Measurements from ENCODE around the gene MAGOH. TPM values are rescaled to one million over a fixed set of nuclear protein-coding genes. Genes with fewer than 3 reads are reported as not detected.

The MAGOH gene
- total RNA-seq, 4 donors from 2014 or later, result 28.2 to 37.6 (median 32.7) TPM

DNA sequence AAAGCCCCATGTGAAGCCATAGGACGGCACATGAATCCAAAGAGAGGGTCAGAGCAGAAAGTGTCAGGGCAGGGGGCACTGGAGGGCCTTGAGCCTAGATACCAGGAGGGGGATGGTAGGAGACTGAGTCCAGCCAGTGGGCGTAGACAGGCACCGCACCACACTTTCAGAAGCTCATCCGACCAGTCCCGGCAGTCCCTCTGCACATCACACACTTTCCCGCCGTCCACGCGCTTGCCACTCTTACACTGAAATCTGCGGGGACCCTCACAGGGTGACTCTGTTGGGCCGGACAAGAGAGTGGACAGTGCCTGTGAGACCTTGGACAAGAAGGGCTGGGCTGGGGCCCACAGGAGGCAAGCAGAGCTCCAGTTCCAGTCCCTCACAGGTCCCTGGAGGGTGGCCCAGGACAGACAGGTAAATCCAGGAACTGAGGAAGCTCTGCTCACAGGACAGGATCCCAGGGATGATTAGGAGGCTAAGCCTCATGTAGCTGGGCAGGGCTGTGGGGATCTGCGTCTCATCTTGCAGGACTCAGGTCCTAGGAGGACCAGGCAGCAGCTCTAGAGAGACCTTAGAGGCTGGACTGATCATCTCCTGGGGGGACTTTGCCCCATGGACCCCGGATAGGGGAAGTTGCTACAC, 36.3 kb upstream of the MAGOH start:
- no peak for DNase-seq (ENCODE audit: extremely low spot score)
- Histone ChIP-seq H3K27ac (replicated peaks in 1 of 4) (no peak overlapping the region), H3K36me3 (no peaks in the 10 kb centered on the region), H3K4me3 (no peak overlapping the region), H3K27me3 (peaks cover 0 to 9% (median 0%) of the 10 kb centered on the region in 4 donors), H3K9me3 (no peaks in the 10 kb centered on the region), H3K4me1 (no peaks in the 10 kb centered on the region)
- WGBS, result 97% methylated on average over 13 of the region's 13 CpGs
- intact Hi-C loops (cut with DNase I), result no loop called here
- TF ChIP-seq POLR2AphosphoS5 (IDR thresholded peaks at IDR 0.05), result no peak
- no peak for TF ChIP-seq POLR2A (IDR thresholded peaks at IDR 0.05; ENCODE audit: low read depth)
- no peak for TF ChIP-seq EP300 (IDR thresholded peaks at IDR 0.05)
- TF ChIP-seq, protein P1, sequence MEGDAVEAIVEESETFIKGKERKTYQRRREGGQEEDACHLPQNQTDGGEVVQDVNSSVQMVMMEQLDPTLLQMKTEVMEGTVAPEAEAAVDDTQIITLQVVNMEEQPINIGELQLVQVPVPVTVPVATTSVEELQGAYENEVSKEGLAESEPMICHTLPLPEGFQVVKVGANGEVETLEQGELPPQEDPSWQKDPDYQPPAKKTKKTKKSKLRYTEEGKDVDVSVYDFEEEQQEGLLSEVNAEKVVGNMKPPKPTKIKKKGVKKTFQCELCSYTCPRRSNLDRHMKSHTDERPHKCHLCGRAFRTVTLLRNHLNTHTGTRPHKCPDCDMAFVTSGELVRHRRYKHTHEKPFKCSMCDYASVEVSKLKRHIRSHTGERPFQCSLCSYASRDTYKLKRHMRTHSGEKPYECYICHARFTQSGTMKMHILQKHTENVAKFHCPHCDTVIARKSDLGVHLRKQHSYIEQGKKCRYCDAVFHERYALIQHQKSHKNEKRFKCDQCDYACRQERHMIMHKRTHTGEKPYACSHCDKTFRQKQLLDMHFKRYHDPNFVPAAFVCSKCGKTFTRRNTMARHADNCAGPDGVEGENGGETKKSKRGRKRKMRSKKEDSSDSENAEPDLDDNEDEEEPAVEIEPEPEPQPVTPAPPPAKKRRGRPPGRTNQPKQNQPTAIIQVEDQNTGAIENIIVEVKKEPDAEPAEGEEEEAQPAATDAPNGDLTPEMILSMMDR (IDR thresholded peaks at IDR 0.05), result no peak

DNA sequence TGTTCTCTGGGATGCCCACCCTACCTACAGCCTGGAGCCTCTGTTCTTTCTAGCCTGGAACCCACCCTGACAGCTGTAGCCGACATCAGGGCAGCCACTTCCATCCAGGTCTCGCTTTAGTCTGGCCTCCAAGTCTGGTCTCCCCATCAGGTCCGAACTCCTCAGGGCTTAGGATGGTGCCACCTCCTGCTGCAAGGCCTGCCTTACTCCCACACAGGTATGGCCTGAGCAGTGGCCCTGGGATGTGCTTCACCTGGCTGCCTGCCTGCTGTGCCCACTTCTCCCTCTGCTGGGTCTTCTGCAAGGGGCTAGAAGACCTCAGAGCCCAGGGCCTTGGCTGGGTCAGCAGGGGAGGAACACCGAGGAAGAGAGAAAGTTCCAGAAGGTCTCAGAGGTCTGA, 35.7 kb upstream of the MAGOH start:
- Histone ChIP-seq H3K4me3 (no peak overlapping the region), H3K27ac (replicated peaks in 1 of 4) (no peak overlapping the region), H3K27me3 (peaks cover 0 to 9% (median 0%) of the 10 kb centered on the region in 4 donors), H3K9me3 (no peaks in the 10 kb centered on the region), H3K36me3 (no peaks in the 10 kb centered on the region), H3K4me1 (no peaks in the 10 kb centered on the region)
- DNase-seq (ENCODE audit: extremely low spot score), result no peak
- TF ChIP-seq POLR2A (IDR thresholded peaks at IDR 0.05; ENCODE audit: low read depth) (no peak), POLR2AphosphoS5 (IDR thresholded peaks at IDR 0.05) (no peak), EP300 (IDR thresholded peaks at IDR 0.05) (no peak)
- TF ChIP-seq, protein P1 (IDR thresholded peaks at IDR 0.05), result no peak
- 96% methylated on average over 3 of the region's 4 CpGs for WGBS
- intact Hi-C loops (cut with DNase I), result no loop called here

DNA sequence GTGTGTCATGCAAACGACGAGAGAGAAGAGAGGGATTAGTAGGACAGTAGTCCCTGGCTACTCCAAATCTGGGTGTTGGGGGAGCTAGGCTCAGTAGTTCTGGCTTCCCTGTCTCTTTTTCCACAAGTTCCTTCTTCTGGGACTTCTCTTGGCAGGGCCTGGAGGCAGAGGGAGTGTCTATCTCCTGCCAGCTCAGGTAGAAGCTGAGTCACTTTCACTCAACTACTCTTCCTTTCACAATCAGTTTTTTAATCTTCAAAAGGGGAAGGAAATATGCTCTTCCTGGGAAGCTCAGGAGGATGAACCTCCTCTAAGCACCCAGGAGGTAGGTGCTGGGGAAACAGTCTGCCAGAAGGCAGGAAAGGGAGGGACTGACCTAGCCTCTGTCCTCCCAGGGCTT, 35.2 kb upstream of the MAGOH start:
- intact Hi-C loops (cut with DNase I), result no loop called here
- no peak overlapping the region for H3K27ac ChIP-seq (replicated peaks in 1 of 4)
- no peak for DNase-seq (ENCODE audit: extremely low spot score)
- no peaks in the 10 kb centered on the region for H3K4me1 ChIP-seq
- H3K36me3 ChIP-seq, result no peaks in the 10 kb centered on the region
- no peaks in the 10 kb centered on the region for H3K9me3 ChIP-seq
- H3K27me3 ChIP-seq, result peaks cover 0 to 9% (median 0%) of the 10 kb centered on the region in 4 donors
- no peak overlapping the region for H3K4me3 ChIP-seq
- WGBS, result 83% methylated on average over 2 of the region's 2 CpGs
- TF ChIP-seq, protein P1 (IDR thresholded peaks at IDR 0.05), result no peak
- TF ChIP-seq POLR2AphosphoS5 (IDR thresholded peaks at IDR 0.05), result no peak
- no peak for TF ChIP-seq EP300 (IDR thresholded peaks at IDR 0.05)
- no peak for TF ChIP-seq POLR2A (IDR thresholded peaks at IDR 0.05; ENCODE audit: low read depth)

GRCh38 chr1:53272349-53272748, 34.0 kb upstream of the MAGOH start:
- Histone ChIP-seq H3K27me3 (peaks cover 0 to 6% (median 0%) of the 10 kb centered on the region in 4 donors), H3K4me3 (no peak overlapping the region), H3K9me3 (no peaks in the 10 kb centered on the region), H3K4me1 (no peaks in the 10 kb centered on the region), H3K27ac (replicated peaks in 1 of 4) (no peak overlapping the region), H3K36me3 (no peaks in the 10 kb centered on the region)
- intact Hi-C loops (cut with DNase I), result no loop called here
- TF ChIP-seq POLR2AphosphoS5 (IDR thresholded peaks at IDR 0.05) (no peak), EP300 (IDR thresholded peaks at IDR 0.05) (no peak), POLR2A (IDR thresholded peaks at IDR 0.05; ENCODE audit: low read depth) (no peak)
- TF ChIP-seq, protein P1 (IDR thresholded peaks at IDR 0.05), result no peak
- WGBS, result 99% methylated on average over 4 of the region's 4 CpGs
- no peak for DNase-seq (ENCODE audit: extremely low spot score)

Data from esophagus muscularis mucosa (tissue), 4 donors.